ENCODE data around the gene PRR23C. TPM values are rescaled to one million over a fixed set of nuclear protein-coding genes. Genes with fewer than 3 reads are reported as not detected.
A peak's percentile ranks its signal among the peaks of the same experiment; 100 is the strongest.

The PRR23C gene
- total RNA-seq, 1 experiment from 2014 or later = not detected

GRCh38 chr3:139074565-139075115 is 29.9 kb upstream of the PRR23C start:
- ChIA-PET CTCF (no interaction called here), RAD21 (ENCODE audit: low non-redundant PET in 1 of 2, low total read pairs in 2 of 2, uncharacterized antibody in 2 of 2, unreplicated experiment in 2 of 2) (no interaction called here), POLR2A (no interaction called here)
- Histone ChIP-seq H3K4me3 (replicated peaks in 1 of 2; ENCODE audit: low read depth in 1 of 2, low read length in 2 of 2) (no peak overlapping the region), H3K9me2 (ENCODE audit: insufficient read depth) (no peaks in the 10 kb centered on the region), H3K27ac (ENCODE audit: low read depth, low read length) (no peak overlapping the region), H4K20me1 (ENCODE audit: insufficient read depth) (no peaks in the 10 kb centered on the region), H3K4me2 (ENCODE audit: low read length) (no peak overlapping the region), H3K36me3 (ENCODE audit: control insufficient read depth in 1 of 2, insufficient read depth in 2 of 2, low read length in 2 of 2) (no peaks in the 10 kb centered on the region), H2AFZ (ENCODE audit: low read depth, low read length, poor library complexity, severe bottlenecking) (no peak overlapping the region), H3K79me2 (ENCODE audit: insufficient read depth, low read length) (no peaks in the 10 kb centered on the region), H3K9ac (ENCODE audit: low read length) (no peak overlapping the region), H3K27me3 (ENCODE audit: insufficient read depth, low read length) (no peaks in the 10 kb centered on the region), H3K4me1 (ENCODE audit: control insufficient read depth in 1 of 2, insufficient read depth in 2 of 2, low read length in 2 of 2) (no peaks in the 10 kb centered on the region), H3K9me3 (ENCODE audit: control insufficient read depth in 1 of 2, insufficient read depth in 1 of 2, low read depth in 1 of 2, low read length in 2 of 2) (no peaks in the 10 kb centered on the region)
- no peak for DNase-seq (ENCODE audit: low read depth, low spot score)
- ATAC-seq = no peak
- BruUV-seq (replicated peaks) = no TSS peak
- intact Hi-C loops (cut with micrococcal nuclease) = no loop called here
- TF ChIP-seq YY1 (IDR thresholded peaks at IDR 0.05; ENCODE audit: extremely low read depth, insufficient replicate concordance, low read depth, low read length) (no peak), SIN3A (IDR thresholded peaks at IDR 0.05; ENCODE audit: low read depth) (no peak), ZFX (IDR thresholded peaks at IDR 0.05) (no peak), SP1 (IDR thresholded peaks at IDR 0.05; ENCODE audit: low read depth) (no peak), JUND (IDR thresholded peaks at IDR 0.05) (no peak)

- Histone ChIP-seq H3K27ac (ENCODE audit: low read depth, low read length) (no peak overlapping the region), H3K27me3 (ENCODE audit: insufficient read depth, low read length) (no peaks in the 10 kb centered on the region), H3K9me3 (ENCODE audit: control insufficient read depth in 1 of 2, insufficient read depth in 1 of 2, low read depth in 1 of 2, low read length in 2 of 2) (no peaks in the 10 kb centered on the region), H4K20me1 (ENCODE audit: insufficient read depth) (no peaks in the 10 kb centered on the region), H3K9me2 (ENCODE audit: insufficient read depth) (0 out of 2 replicates have a peak, but pooled peaks cover 6% of the 10 kb centered on the region), H3K36me3 (ENCODE audit: control insufficient read depth in 1 of 2, insufficient read depth in 2 of 2, low read length in 2 of 2) (no peaks in the 10 kb centered on the region), H3K9ac (ENCODE audit: low read length) (no peak overlapping the region), H3K4me2 (ENCODE audit: low read length) (no peak overlapping the region), H3K4me3 (replicated peaks in 1 of 2; ENCODE audit: low read depth in 1 of 2, low read length in 2 of 2) (no peak overlapping the region), H3K79me2 (ENCODE audit: insufficient read depth, low read length) (no peaks in the 10 kb centered on the region), H2AFZ (ENCODE audit: low read depth, low read length, poor library complexity, severe bottlenecking) (no peak overlapping the region), H3K4me1 (ENCODE audit: control insufficient read depth in 1 of 2, insufficient read depth in 2 of 2, low read length in 2 of 2) (no peaks in the 10 kb centered on the region)
- DNase-seq (ENCODE audit: low read depth, low spot score) (no peak), ATAC-seq (no peak)
- no TSS peak for BruUV-seq (replicated peaks)
- ChIA-PET RAD21 (ENCODE audit: low non-redundant PET in 1 of 2, low total read pairs in 2 of 2, uncharacterized antibody in 2 of 2, unreplicated experiment in 2 of 2) (no interaction called here), CTCF (no interaction called here), POLR2A (no interaction called here)
- intact Hi-C loops (cut with micrococcal nuclease) = no loop called here
- TF ChIP-seq SRF (IDR thresholded peaks at IDR 0.05; ENCODE audit: low read depth) (no peak), FOSL1 (IDR thresholded peaks at IDR 0.05; ENCODE audit: low read depth) (no peak), CEBPB (IDR thresholded peaks at IDR 0.05; ENCODE audit: low read depth) (peak; percentile 96), EGR1 (IDR thresholded peaks at IDR 0.05; ENCODE audit: low read depth) (no peak), POLR2AphosphoS5 (IDR thresholded peaks at IDR 0.05; ENCODE audit: low read depth, low read length) (no peak), CBX3 (IDR thresholded peaks at IDR 0.05; ENCODE audit: low read depth) (no peak), ATF3 (IDR thresholded peaks at IDR 0.05) (no peak), TCF7L2 (IDR thresholded peaks at IDR 0.05; ENCODE audit: borderline replicate concordance, extremely low read depth, insufficient read depth, insufficient read length) (no peak), SP1 (IDR thresholded peaks at IDR 0.05; ENCODE audit: low read depth) (peak; percentile 28; the same call in 1 of the 2 replicates)
- TF ChIP-seq, protein P1, sequence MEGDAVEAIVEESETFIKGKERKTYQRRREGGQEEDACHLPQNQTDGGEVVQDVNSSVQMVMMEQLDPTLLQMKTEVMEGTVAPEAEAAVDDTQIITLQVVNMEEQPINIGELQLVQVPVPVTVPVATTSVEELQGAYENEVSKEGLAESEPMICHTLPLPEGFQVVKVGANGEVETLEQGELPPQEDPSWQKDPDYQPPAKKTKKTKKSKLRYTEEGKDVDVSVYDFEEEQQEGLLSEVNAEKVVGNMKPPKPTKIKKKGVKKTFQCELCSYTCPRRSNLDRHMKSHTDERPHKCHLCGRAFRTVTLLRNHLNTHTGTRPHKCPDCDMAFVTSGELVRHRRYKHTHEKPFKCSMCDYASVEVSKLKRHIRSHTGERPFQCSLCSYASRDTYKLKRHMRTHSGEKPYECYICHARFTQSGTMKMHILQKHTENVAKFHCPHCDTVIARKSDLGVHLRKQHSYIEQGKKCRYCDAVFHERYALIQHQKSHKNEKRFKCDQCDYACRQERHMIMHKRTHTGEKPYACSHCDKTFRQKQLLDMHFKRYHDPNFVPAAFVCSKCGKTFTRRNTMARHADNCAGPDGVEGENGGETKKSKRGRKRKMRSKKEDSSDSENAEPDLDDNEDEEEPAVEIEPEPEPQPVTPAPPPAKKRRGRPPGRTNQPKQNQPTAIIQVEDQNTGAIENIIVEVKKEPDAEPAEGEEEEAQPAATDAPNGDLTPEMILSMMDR (IDR thresholded peaks at IDR 0.05 in 2 of 3, conservative IDR thresholded peaks at IDR 0.05 in 1 of 3; ENCODE audit: borderline replicate concordance in 1 of 3, insufficient read depth in 1 of 3, low read depth in 2 of 3, low read length in 2 of 3) = no peak
Observed at GRCh38 chr3:139062918-139063317, 18.2 kb upstream of the PRR23C start.

Data from HCT116 (cell line).